ENCODE data around the gene C1QTNF4. TPM values are rescaled to one million over a fixed set of nuclear protein-coding genes. Genes with fewer than 3 reads are reported as not detected.

Gene C1QTNF4
- total RNA-seq = 0.09 TPM in 1 of 2 replicates, not detected in the other

GRCh38 chr11:47593934-47594855 lies at the start of gene C1QTNF4:
Gene C1QTNF4 (minus strand): TSS chr11:47594411. CDS start chr11:47590810, 3,601 bp downstream.

GRCh38 chr11:47642099-47642855 lies 48.1 kb upstream of the C1QTNF4 start, which contains the start of gene MTCH2:
Gene MTCH2 (minus strand): TSS chr11:47642559. CDS start chr11:47642465, 94 bp downstream.

GRCh38 chr11:47586098-47586855 lies 7.9 kb downstream of the C1QTNF4 start, which contains the start of gene FAM180B:
Gene FAM180B (plus strand): TSS chr11:47586678. CDS start chr11:47586769, 91 bp downstream.

GRCh38 chr11:47578524-47579494 lies 15.4 kb downstream of the C1QTNF4 start, which contains the start of the genes KBTBD4 and NDUFS3:
Gene KBTBD4 (minus strand): TSS chr11:47578970. CDS start chr11:47578951, 19 bp downstream.
Gene NDUFS3 (plus strand): TSS chr11:47579074. CDS start chr11:47579092, 18 bp downstream.

GRCh38 chr11:47565340-47566148 lies 28.7 kb downstream of the C1QTNF4 start, which contains the start of gene PTPMT1:
Gene PTPMT1 (plus strand): TSS chr11:47565599. CDS start chr11:47565623, 24 bp downstream.

GRCh38 chr11:47552566-47553405 lies 41.4 kb downstream of the C1QTNF4 start, which contains the start of gene CELF1:
Gene CELF1 (minus strand): TSS chr11:47553132. CDS start chr11:47499523, 53,609 bp downstream.

Other genes with a start within 250 kb of the C1QTNF4 start
- gene MYBPC3, start 241.7 kb downstream of the C1QTNF4 start, total RNA-seq = not detected in 2 replicates
- gene SPI1, start 215.9 kb downstream of the C1QTNF4 start, total RNA-seq = not detected in 2 replicates
- gene SLC39A13, start 185.8 kb downstream of the C1QTNF4 start, total RNA-seq = 38.4 and 47.0 TPM in 2 replicates
- 165 and 186 TPM in 2 replicates for gene PSMC3, start 168.0 kb downstream of the C1QTNF4 start, total RNA-seq
- gene RAPSN, start 145.3 kb downstream of the C1QTNF4 start, total RNA-seq = 0.18 TPM in 1 of 2 replicates, not detected in the other
- gene CELF1, start 41.3 kb downstream of the C1QTNF4 start, total RNA-seq = 60.4 and 65.7 TPM in 2 replicates
- 62.2 and 75.3 TPM in 2 replicates for gene PTPMT1, start 28.8 kb downstream of the C1QTNF4 start, total RNA-seq
- gene KBTBD4, start 15.4 kb downstream of the C1QTNF4 start, total RNA-seq = 20.3 and 20.8 TPM in 2 replicates
- gene NDUFS3, start 15.3 kb downstream of the C1QTNF4 start, total RNA-seq = 75.7 and 82.6 TPM in 2 replicates
- 0.09 TPM in 1 of 2 replicates, not detected in the other for gene FAM180B, start 7.7 kb downstream of the C1QTNF4 start, total RNA-seq
- gene MTCH2, start 48.1 kb upstream of the C1QTNF4 start, total RNA-seq = 62.7 and 70.1 TPM in 2 replicates
- 0.83 and 2.0 TPM in 2 replicates for gene AGBL2, start 121.0 kb upstream of the C1QTNF4 start, total RNA-seq
- 56.7 and 58.9 TPM in 2 replicates for gene FNBP4, start 172.9 kb upstream of the C1QTNF4 start, total RNA-seq